Measurements from ENCODE around the gene ANGPTL3.

Gene ANGPTL3

DNA sequence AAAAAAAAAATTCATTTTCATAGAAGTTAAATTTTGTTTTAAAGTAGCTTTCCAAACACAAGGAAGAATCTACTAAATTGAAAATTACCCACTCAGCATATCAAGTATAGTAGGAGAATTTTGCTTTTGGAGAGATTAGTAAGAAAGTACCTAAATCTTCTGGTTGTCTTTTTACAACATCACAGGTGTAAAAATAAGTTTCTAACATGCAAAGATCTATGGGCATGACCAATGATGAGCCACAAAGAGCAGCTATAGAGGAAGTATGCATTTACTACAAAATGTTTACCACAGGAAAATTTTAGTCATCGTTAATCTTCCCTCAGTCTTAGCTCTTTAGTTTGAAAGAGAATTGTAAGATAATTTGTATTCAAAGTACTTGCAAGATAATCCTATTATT is 28.1 kb downstream of the ANGPTL3 start:
- DNase-seq (ENCODE audit: low read depth in 4 of 4, low spot score in 1 of 4) = no peak

DNA sequence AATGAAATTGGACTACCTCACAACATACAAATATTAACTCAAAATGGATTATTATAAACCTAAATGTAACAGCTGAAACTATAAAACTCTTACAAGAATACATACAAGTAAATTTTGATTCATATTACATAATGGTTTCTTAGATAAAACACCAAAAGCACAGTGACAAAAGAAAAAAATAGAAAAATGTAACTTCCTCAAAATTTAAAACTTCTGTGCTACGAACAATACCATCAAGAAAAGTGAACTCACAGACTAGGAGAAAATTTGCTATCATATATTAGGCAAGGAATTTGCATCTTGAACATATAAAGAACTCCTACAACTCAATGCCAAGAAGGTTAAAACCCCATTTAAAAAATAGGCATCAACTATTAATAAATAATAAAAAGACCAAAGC is 31.2 kb downstream of the ANGPTL3 start:
- DNase-seq (ENCODE audit: low read depth in 4 of 4, low spot score in 1 of 4) = no peak

DNA sequence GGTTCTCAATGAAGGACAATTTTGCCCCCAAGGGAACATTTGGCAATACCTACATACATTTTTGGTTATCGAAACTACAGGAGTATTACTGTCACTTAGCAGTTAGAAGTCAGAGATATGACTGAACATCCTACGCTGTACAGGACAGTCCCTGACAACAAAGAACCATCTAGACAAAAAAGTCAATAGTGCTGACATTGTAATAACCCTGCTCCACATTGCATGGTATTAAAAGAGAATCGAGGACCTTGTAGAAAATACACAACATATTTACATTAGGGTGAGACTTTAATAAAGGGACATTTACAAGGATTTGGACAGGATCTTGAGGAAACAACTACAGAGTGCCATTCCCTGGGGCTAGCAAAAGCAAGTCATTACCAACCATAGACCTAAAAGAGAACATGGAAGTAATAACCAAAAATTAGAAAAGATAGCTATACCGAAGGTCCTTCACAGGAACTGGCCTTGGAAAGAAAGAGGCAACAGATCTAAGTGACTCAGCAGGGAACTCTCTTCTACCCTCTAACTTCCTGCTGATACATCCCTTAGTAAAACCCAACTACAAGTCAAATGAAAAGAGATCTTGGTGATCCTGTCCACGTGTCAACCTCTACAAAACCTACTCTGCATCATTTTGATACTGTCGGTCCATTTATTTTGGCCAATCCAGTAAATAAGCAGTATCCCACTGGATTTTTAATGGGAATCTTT is 40.2 kb downstream of the ANGPTL3 start:
- no peak for DNase-seq (ENCODE audit: low read depth in 4 of 4, low spot score in 1 of 4)

DNA sequence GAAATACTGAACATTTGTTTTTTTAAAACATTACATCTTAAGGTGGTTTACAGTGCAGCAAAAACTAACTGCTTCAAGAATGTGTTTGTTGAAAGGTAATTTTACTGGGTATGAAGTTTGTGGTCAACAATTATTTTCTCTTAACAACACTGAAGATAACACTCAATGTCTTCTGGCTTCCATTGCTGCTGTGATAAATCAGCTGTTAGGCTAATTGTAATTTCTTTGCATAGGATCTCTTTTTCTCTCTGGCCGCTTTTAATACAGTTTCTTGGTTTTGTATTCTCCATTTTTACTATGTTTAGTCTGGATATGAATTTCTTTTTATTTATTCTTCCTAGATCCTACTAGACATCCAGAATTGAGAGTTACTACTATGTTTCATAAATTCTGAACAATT is 46.0 kb downstream of the ANGPTL3 start:
- no peak for DNase-seq (ENCODE audit: low read depth in 4 of 4, low spot score in 1 of 4)

DNA sequence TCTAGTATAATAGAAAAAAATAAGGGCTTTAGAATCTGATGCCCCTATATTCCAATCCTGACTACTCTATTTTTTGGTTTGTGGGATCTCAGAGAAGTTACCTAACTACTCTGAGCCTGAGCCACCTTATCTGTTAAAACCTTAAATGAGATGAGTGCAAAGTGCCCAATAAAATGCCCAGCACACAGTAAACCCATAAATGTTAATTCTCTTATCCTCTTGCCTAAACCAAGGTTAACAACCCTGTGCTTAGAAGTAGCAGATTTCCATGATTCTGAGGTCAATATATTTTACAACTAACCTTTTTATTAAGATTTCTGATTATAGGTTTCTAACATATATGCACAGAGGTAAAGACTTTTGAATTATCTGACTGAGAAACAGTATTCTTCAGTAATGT is 55.1 kb downstream of the ANGPTL3 start:
- no peak for DNase-seq (ENCODE audit: low read depth in 4 of 4, low spot score in 1 of 4)

DNA sequence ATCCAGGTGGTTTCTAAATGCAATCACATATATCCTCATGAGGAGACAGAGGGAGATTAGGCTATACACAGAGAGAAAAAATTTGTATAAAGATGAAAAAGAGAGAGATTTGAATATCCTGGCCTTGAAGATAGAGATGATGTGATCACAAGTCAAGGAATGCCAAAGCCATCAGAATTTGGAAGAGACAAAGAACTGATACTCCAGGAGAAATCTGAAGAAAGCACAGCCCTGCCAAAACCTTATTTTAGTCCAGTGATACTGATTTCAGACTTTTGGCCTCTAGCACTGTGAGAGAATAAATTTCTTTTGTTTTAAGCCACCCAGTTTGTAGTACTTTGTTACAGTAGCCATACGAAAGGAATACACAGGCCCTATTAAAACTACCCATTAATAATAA is 57.4 kb downstream of the ANGPTL3 start:
- no peak for DNase-seq (ENCODE audit: low read depth in 4 of 4, low spot score in 1 of 4)
